ENCODE results near the gene CDC42BPG. TPM values are rescaled to one million over a fixed set of nuclear protein-coding genes. Genes with fewer than 3 reads are reported as not detected.

Gene CDC42BPG
- total RNA-seq, 1 experiment from 2014 or later = 21.6 TPM

DNA sequence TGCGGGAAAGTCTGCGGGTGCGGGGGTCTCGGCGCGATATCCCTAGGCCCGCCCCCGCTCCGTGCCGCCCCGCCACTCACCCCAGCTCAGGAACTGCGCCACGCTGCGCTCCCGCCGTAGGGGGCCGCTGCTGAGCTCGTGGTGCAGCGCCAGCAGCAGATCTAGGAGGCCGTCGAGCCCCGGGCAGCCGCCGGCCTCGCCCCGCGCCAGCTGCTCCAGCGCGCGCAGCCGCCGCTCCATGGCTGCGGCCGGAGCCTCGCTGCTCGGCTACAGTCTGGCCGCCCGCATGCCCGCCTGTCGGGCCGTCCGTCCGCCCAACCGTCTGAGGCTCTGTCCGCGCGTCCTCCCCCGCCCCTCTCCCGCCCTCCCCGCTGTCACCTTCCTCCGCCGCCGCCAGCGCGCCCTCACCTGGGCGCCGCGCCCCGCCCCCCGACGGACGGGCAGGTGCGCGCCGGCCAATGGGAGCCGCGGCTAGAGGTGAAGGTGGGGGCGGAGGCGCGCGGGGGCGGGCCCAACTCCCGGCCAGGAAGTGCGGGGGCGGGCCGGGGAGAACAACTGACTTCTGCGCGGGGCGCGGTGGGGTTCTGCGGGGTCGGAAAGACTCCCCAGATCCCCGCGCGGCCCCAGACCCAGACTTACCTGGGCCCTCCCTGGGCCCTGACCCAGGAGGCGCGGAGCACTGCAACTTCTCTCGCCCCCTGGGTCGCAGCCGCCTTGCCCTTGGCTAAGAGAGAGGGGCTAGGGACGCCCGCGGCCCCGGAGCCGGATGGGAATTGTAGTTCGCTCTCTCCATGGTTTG, at the start of gene CDC42BPG (continued):
- TF ChIP-seq JUN (CRISPR knock-in tag; IDR thresholded peaks at IDR 0.05) (no peak), STAT6 (CRISPR knock-in tag; conservative IDR thresholded peaks at IDR 0.05; ENCODE audit: low read depth) (no peak), RORB (CRISPR knock-in tag; IDR thresholded peaks at IDR 0.05) (no peak), ELF4 (CRISPR knock-in tag; IDR thresholded peaks at IDR 0.05; ENCODE audit: low read depth) (no peak), NFATC4 (CRISPR knock-in tag; IDR thresholded peaks at IDR 0.05) (no peak), TCF7 (CRISPR knock-in tag; IDR thresholded peaks at IDR 0.05; ENCODE audit: low read depth) (0 out of 2 replicates have a peak, but pooled peaks have one; percentile 30), SP1 (CRISPR knock-in tag; conservative IDR thresholded peaks at IDR 0.05) (peak; percentile 88), FOXP1 (CRISPR knock-in tag; IDR thresholded peaks at IDR 0.05; ENCODE audit: borderline replicate concordance) (peak; percentile 44; the same call in 1 of the 2 replicates), ZNF671 (CRISPR knock-in tag; IDR thresholded peaks at IDR 0.05) (no peak), NR3C1 (CRISPR knock-in tag; conservative IDR thresholded peaks at IDR 0.05; ENCODE audit: low read depth) (no peak), OVOL2 (CRISPR knock-in tag; IDR thresholded peaks at IDR 0.05; ENCODE audit: borderline replicate concordance) (no peak), IRF2 (CRISPR knock-in tag; IDR thresholded peaks at IDR 0.05; ENCODE audit: borderline replicate concordance, low read depth) (no peak), CBFB (CRISPR knock-in tag; IDR thresholded peaks at IDR 0.05; ENCODE audit: low read depth) (no peak), GABPB1 (CRISPR knock-in tag; IDR thresholded peaks at IDR 0.05) (no peak), EMX1 (CRISPR knock-in tag; IDR thresholded peaks at IDR 0.05) (no peak), FOXP4 (CRISPR knock-in tag; IDR thresholded peaks at IDR 0.05) (no peak), FOXJ3 (CRISPR knock-in tag; IDR thresholded peaks at IDR 0.05; ENCODE audit: borderline replicate concordance) (no peak)
- TF ChIP-seq, protein P1, sequence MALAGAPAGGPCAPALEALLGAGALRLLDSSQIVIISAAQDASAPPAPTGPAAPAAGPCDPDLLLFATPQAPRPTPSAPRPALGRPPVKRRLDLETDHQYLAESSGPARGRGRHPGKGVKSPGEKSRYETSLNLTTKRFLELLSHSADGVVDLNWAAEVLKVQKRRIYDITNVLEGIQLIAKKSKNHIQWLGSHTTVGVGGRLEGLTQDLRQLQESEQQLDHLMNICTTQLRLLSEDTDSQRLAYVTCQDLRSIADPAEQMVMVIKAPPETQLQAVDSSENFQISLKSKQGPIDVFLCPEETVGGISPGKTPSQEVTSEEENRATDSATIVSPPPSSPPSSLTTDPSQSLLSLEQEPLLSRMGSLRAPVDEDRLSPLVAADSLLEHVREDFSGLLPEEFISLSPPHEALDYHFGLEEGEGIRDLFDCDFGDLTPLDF (CRISPR knock-in tag; IDR thresholded peaks at IDR 0.05) = no peak
- TF ChIP-seq, protein P2, sequence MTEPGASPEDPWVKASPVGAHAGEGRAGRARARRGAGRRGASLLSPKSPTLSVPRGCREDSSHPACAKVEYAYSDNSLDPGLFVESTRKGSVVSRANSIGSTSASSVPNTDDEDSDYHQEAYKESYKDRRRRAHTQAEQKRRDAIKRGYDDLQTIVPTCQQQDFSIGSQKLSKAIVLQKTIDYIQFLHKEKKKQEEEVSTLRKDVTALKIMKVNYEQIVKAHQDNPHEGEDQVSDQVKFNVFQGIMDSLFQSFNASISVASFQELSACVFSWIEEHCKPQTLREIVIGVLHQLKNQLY (CRISPR knock-in tag; IDR thresholded peaks at IDR 0.05) = no peak
- TF ChIP-seq, protein P3, sequence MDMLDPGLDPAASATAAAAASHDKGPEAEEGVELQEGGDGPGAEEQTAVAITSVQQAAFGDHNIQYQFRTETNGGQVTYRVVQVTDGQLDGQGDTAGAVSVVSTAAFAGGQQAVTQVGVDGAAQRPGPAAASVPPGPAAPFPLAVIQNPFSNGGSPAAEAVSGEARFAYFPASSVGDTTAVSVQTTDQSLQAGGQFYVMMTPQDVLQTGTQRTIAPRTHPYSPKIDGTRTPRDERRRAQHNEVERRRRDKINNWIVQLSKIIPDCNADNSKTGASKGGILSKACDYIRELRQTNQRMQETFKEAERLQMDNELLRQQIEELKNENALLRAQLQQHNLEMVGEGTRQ (CRISPR knock-in tag; IDR thresholded peaks at IDR 0.05) = no peak; the same call in 1 of the 2 replicates
- TF ChIP-seq, protein P4, sequence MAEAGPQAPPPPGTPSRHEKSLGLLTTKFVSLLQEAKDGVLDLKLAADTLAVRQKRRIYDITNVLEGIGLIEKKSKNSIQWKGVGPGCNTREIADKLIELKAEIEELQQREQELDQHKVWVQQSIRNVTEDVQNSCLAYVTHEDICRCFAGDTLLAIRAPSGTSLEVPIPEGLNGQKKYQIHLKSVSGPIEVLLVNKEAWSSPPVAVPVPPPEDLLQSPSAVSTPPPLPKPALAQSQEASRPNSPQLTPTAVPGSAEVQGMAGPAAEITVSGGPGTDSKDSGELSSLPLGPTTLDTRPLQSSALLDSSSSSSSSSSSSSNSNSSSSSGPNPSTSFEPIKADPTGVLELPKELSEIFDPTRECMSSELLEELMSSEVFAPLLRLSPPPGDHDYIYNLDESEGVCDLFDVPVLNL (CRISPR knock-in tag; IDR thresholded peaks at IDR 0.05; ENCODE audit: borderline replicate concordance, low read depth) = no peak
